Muscle of leg (tissue), 11 donors: ENCODE results near the gene RTN4IP1. TPM values are rescaled to one million over a fixed set of nuclear protein-coding genes. Genes with fewer than 3 reads are reported as not detected.

ENCODE experiments used
- DNase-seq: peaks from one replicate; pipeline ENCODE4 v3.0.0; 2013
- H3K27ac ChIP-seq: one replicate; pipeline ENCODE4 v1.5.1; 2013; ENCODE audit warnings: mild to moderate bottlenecking, low read length, control low read depth
- H3K27me3 ChIP-seq: one replicate; pipeline ENCODE4 v1.6.1; 2013; ENCODE audit warnings: low read length; ENCODE audit not compliant: control insufficient read depth, insufficient read depth
- H3K36me3 ChIP-seq: one replicate; pipeline ENCODE4 v1.6.1; 2013; ENCODE audit warnings: low read length; ENCODE audit not compliant: control insufficient read depth, insufficient read depth
- H3K4me1 ChIP-seq: one replicate; pipeline ENCODE4 v1.6.1; 2013; ENCODE audit warnings: low read length; ENCODE audit not compliant: control insufficient read depth, insufficient read depth
- H3K4me3 ChIP-seq: one replicate; pipeline ENCODE4 v1.5.1; 2013; ENCODE audit warnings: low read length, control low read depth
- H3K9me3 ChIP-seq: replicated peaks from 2 replicates; pipeline ENCODE4 v1.6.1; 2013; ENCODE audit warnings: low read depth, low read length; ENCODE audit not compliant: control insufficient read depth
- WGBS: methylation state at CpG from one replicate; pipeline ENCODE4 v1.1.5; 2013; ENCODE audit warnings: missing lambda C conversion rate; ENCODE audit not compliant: insufficient coverage; 5-methylcytosine and 5-hydroxymethylcytosine counted together
- polyA plus RNA-seq, 8 donors: library from polyadenylated mRNA; unstranded; fragments of 120-200 nt; gene quantifications; one replicate each; pipeline versions ENCODE4 v1.2.1 to v1.2.3, GENCODE V29; 2013; ENCODE audit warnings: inconsistent platforms in 1 of 8, low replicate concordance in 1 of 8; ENCODE audit not compliant: insufficient read length in 8 of 8, insufficient read depth in 1 of 8
- total RNA-seq: library from RNA; stranded (reverse); fragments of 120-200 nt; gene quantifications from one replicate; pipeline ENCODE4 v1.2.4, GENCODE V29; 2013

RTN4IP1 gene
- total and polyA plus RNA-seq, 9 donors: 5.9 to 8.3 (median 7.1) TPM

- H3K27ac ChIP-seq: no peak overlapping the region
- peaks cover 28% of the 10 kb centered on the region for H3K36me3 ChIP-seq
- DNase-seq: no peak
- H3K27me3 ChIP-seq: no peaks in the 10 kb centered on the region
- no peak overlapping the region for H3K4me3 ChIP-seq
- H3K9me3 ChIP-seq: peaks cover 5% of the 10 kb centered on the region
- WGBS: 100% methylated on average over 1 of the region's 2 CpGs
- no peaks in the 10 kb centered on the region for H3K4me1 ChIP-seq
Observed at GRCh38 chr6:106659859-106660258, 30.6 kb upstream of the RTN4IP1 start.

GRCh38 chr6:106658469-106658868 is 29.2 kb upstream of the RTN4IP1 start:
- peaks cover 32% of the 10 kb centered on the region for H3K36me3 ChIP-seq
- no peak overlapping the region for H3K27ac ChIP-seq
- H3K4me1 ChIP-seq: no peaks in the 10 kb centered on the region
- H3K9me3 ChIP-seq: peaks cover 5% of the 10 kb centered on the region
- DNase-seq: no peak
- no CpG with 5 or more reads among the region's 4 CpGs for WGBS
- no peak overlapping the region for H3K4me3 ChIP-seq
- no peaks in the 10 kb centered on the region for H3K27me3 ChIP-seq

- H3K27ac ChIP-seq: no peak overlapping the region
- H3K4me1 ChIP-seq: no peaks in the 10 kb centered on the region
- no peaks in the 10 kb centered on the region for H3K27me3 ChIP-seq
- peaks cover 16% of the 10 kb centered on the region for H3K36me3 ChIP-seq
- no peak for DNase-seq
- no CpG with 5 or more reads among the region's 7 CpGs for WGBS
- H3K9me3 ChIP-seq: no peaks in the 10 kb centered on the region
- no peak overlapping the region for H3K4me3 ChIP-seq
Observed at GRCh38 chr6:106648651-106649308, 19.5 kb upstream of the RTN4IP1 start.

GRCh38 chr6:106643061-106643460 is 13.8 kb upstream of the RTN4IP1 start:
- WGBS: 86% methylated on average over 2 of the region's 2 CpGs
- Histone ChIP-seq H3K27ac (no peak overlapping the region), H3K36me3 (peaks cover 11% of the 10 kb centered on the region), H3K4me3 (no peak overlapping the region), H3K27me3 (no peaks in the 10 kb centered on the region), H3K4me1 (no peaks in the 10 kb centered on the region), H3K9me3 (no peaks in the 10 kb centered on the region)
- DNase-seq: no peak

GRCh38 chr6:106642476-106642875 is 13.2 kb upstream of the RTN4IP1 start:
- Histone ChIP-seq H3K4me1 (no peaks in the 10 kb centered on the region), H3K36me3 (peaks cover 11% of the 10 kb centered on the region), H3K27me3 (no peaks in the 10 kb centered on the region), H3K9me3 (no peaks in the 10 kb centered on the region), H3K4me3 (no peak overlapping the region), H3K27ac (no peak overlapping the region)
- DNase-seq: no peak
- 100% methylated on average over 3 of the region's 4 CpGs for WGBS

GRCh38 chr6:106639812-106640211 is 10.5 kb upstream of the RTN4IP1 start:
- no peaks in the 10 kb centered on the region for H3K4me1 ChIP-seq
- no peaks in the 10 kb centered on the region for H3K9me3 ChIP-seq
- 80% methylated on average over 1 of the region's 4 CpGs for WGBS
- DNase-seq: no peak
- H3K27me3 ChIP-seq: no peaks in the 10 kb centered on the region
- H3K36me3 ChIP-seq: peaks cover 11% of the 10 kb centered on the region
- no peak overlapping the region for H3K27ac ChIP-seq
- no peak overlapping the region for H3K4me3 ChIP-seq

- DNase-seq: peak; percentile 37
- H3K4me3 ChIP-seq: no peak overlapping the region
- no peaks in the 10 kb centered on the region for H3K9me3 ChIP-seq
- H3K36me3 ChIP-seq: peaks cover 6% of the 10 kb centered on the region
- no peaks in the 10 kb centered on the region for H3K4me1 ChIP-seq
- no peaks in the 10 kb centered on the region for H3K27me3 ChIP-seq
- H3K27ac ChIP-seq: no peak overlapping the region
- 91% methylated on average over 1 of the region's 6 CpGs for WGBS
Observed at GRCh38 chr6:106637717-106638341, 8.5 kb upstream of the RTN4IP1 start.

- Histone ChIP-seq H3K4me1 (no peaks in the 10 kb centered on the region), H3K27me3 (no peaks in the 10 kb centered on the region), H3K27ac (no peak overlapping the region), H3K9me3 (no peaks in the 10 kb centered on the region), H3K36me3 (peaks cover 1% of the 10 kb centered on the region), H3K4me3 (no peak overlapping the region)
- DNase-seq: peak; percentile 24
- 44% methylated on average over 3 of the region's 7 CpGs for WGBS
Observed at GRCh38 chr6:106637051-106637716, 7.9 kb upstream of the RTN4IP1 start.

- H3K9me3 ChIP-seq: no peaks in the 10 kb centered on the region
- WGBS: 91% methylated on average over 5 of the region's 5 CpGs
- no peaks in the 10 kb centered on the region for H3K36me3 ChIP-seq
- no peaks in the 10 kb centered on the region for H3K27me3 ChIP-seq
- peaks cover 4% of the 10 kb centered on the region for H3K4me1 ChIP-seq
- no peak for DNase-seq
- no peak overlapping the region for H3K4me3 ChIP-seq
- H3K27ac ChIP-seq: no peak overlapping the region
Observed at GRCh38 chr6:106634565-106634964, 5.3 kb upstream of the RTN4IP1 start.

GRCh38 chr6:106631346-106631745 is 2.0 kb upstream of the RTN4IP1 start:
- peaks cover 4% of the 10 kb centered on the region for H3K4me1 ChIP-seq
- no peaks in the 10 kb centered on the region for H3K9me3 ChIP-seq
- H3K27ac ChIP-seq: no peak overlapping the region
- WGBS: no CpG with 5 or more reads among the region's 1 CpG
- no peaks in the 10 kb centered on the region for H3K27me3 ChIP-seq
- H3K36me3 ChIP-seq: no peaks in the 10 kb centered on the region
- H3K4me3 ChIP-seq: no peak overlapping the region
- DNase-seq: no peak
